Caco-2 (cell line): ENCODE measurements around the gene GDPD1. TPM values are rescaled to one million over a fixed set of nuclear protein-coding genes. Genes with fewer than 3 reads are reported as not detected.
A peak's percentile ranks its signal among the peaks of the same experiment; 100 is the strongest.

ENCODE experiments used
- BruUV-seq: library from RNA; stranded (reverse); fragments of 400-500 nt; replicated peaks from 2 replicates; lab custom pipeline; 2021; lab: Mats Ljungman, UMichigan
- CTCF ChIA-PET: fragments of 300-600 bp; sonication (Branson Sonifier 250); formaldehyde crosslinking; loops from one replicate; lab custom pipeline; 2022; ENCODE audit warnings: antibody characterized with exemption; lab: Charles Lee
- POLR2A ChIA-PET: fragments of 300-600 bp; sonication (Branson Sonifier 250); formaldehyde crosslinking; loops from one replicate; lab custom pipeline; 2022; ENCODE audit warnings: antibody characterized with exemption; lab: Charles Lee
- DNase-seq, 2 experiments: peaks; one replicate each; pipeline versions ENCODE4 v3.0.0 to v3.0.0-alpha.2; 2020 to 2022
- H3K27me3 ChIP-seq: replicated peaks from 2 replicates; pipeline ENCODE4 v1.6.0; 2011; ENCODE audit warnings: low read length; ENCODE audit not compliant: control insufficient read depth, insufficient read depth
- H3K36me3 ChIP-seq: 2 replicates; pipeline ENCODE4 v1.5.1; 2011; ENCODE audit warnings: low read length; ENCODE audit not compliant: control insufficient read depth, insufficient read depth
- H3K4me1 ChIP-seq: fragments of 250-450 bp; sonication (Bioruptor Pico); 2 replicates; pipeline ENCODE4 v1.5.1; 2020; ENCODE audit warnings: mild to moderate bottlenecking
- H3K4me3 ChIP-seq: 2 replicates; pipeline ENCODE4 v1.5.1; 2011; ENCODE audit warnings: low read depth, mild to moderate bottlenecking, control low read depth, low read length
- H3K9me3 ChIP-seq: fragments of 250-450 bp; sonication (Bioruptor Pico); 2 replicates; pipeline ENCODE4 v1.5.1; 2020; ENCODE audit warnings: mild to moderate bottlenecking, moderate library complexity
- H3K27ac Mint-ChIP-seq: one replicate; pipeline ENCODE4 v1.8.0; 2022; ENCODE audit warnings: mixed read lengths; ENCODE audit not compliant: unreplicated experiment
- H3K27me3 Mint-ChIP-seq: one replicate; pipeline ENCODE4 v1.8.0; 2022; ENCODE audit warnings: mixed read lengths; ENCODE audit not compliant: insufficient read depth, unreplicated experiment
- H3K36me3 Mint-ChIP-seq: one replicate; pipeline ENCODE4 v1.8.0; 2022; ENCODE audit warnings: mild to moderate bottlenecking, mixed read lengths; ENCODE audit not compliant: insufficient read depth, unreplicated experiment
- H3K4me1 Mint-ChIP-seq: one replicate; pipeline ENCODE4 v1.8.0; 2022; ENCODE audit warnings: low read depth, mixed read lengths; ENCODE audit not compliant: unreplicated experiment
- H3K4me3 Mint-ChIP-seq: one replicate; pipeline ENCODE4 v1.8.0; 2022; ENCODE audit warnings: mild to moderate bottlenecking, moderate library complexity, mixed read lengths; ENCODE audit not compliant: unreplicated experiment
- H3K9me3 Mint-ChIP-seq: one replicate; pipeline ENCODE4 v1.8.0; 2022; ENCODE audit warnings: mixed read lengths; ENCODE audit not compliant: unreplicated experiment
- CTCF ChIP-seq, 2 experiments: fragments of 200-600 bp in 1 of 2; IDR thresholded peaks; 1 replicate in 1 of 2; 2 replicates in 1 of 2; pipeline versions ENCODE4 v1.5.1 to v1.8.0; 2011 to 2022; ENCODE audit warnings: antibody characterized with exemption in 1 of 2, control low read depth in 1 of 2, inconsistent platforms in 1 of 2, low read depth in 1 of 2, low read length in 1 of 2, mild to moderate bottlenecking in 1 of 2, moderate library complexity in 1 of 2; ENCODE audit not compliant: insufficient read depth in 1 of 2, severe bottlenecking in 1 of 2, unreplicated experiment in 1 of 2
- intact Hi-C: fragments of 100-400 bp; cut with micrococcal nuclease; formaldehyde crosslinking; loops from one replicate; pipeline ENCODE4 v1.10.0; 2022; ENCODE audit not compliant: unreplicated experiment
- total RNA-seq: library from RNA; stranded (reverse); gene quantifications from 2 replicates; pipeline ENCODE4 v1.2.3, GENCODE V29; 2022

Gene GDPD1
- total RNA-seq, 1 experiment from 2014 or later = 1.2 TPM

DNA sequence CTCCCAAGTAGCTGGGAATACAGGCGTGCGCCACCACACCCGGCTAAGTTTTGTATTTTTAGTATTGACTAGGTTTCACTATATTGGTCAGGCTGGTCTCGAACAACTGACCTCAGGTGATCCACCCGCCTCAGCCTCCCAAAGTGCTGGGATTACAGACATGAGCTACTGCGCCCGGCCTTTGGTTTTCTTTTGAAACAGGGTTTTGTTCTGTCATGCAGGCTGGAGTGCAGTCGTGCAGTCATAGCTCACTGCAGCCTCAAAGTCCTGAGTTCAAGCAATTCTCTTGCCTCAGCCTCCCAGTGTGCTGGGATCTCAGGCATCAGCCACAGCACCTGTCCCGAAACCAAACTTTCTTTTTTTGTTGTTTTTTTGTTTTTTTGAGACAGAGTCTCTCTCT is 39.7 kb upstream of the GDPD1 start:
- intact Hi-C loops = no loop called here
- CTCF ChIA-PET = no interaction called here
- no peaks in the 10 kb centered on the region for H3K27me3 Mint-ChIP-seq
- Histone ChIP-seq H3K4me3 (no peak overlapping the region), H3K4me1 (no peaks in the 10 kb centered on the region), H3K9me3 (no peaks in the 10 kb centered on the region), H3K27me3 (no peaks in the 10 kb centered on the region), H3K36me3 (no peaks in the 10 kb centered on the region; the same call in 1 of the 2 replicates)
- no peak for TF ChIP-seq CTCF (IDR thresholded peaks at IDR 0.05; ENCODE audit: insufficient read depth in 1 of 2, low read depth in 1 of 2, low read length in 1 of 2, severe bottlenecking in 1 of 2, unreplicated experiment in 1 of 2)
- H3K4me3 Mint-ChIP-seq = no peak overlapping the region
- peaks cover 34% of the 10 kb centered on the region for H3K36me3 Mint-ChIP-seq
- no peaks in the 10 kb centered on the region for H3K9me3 Mint-ChIP-seq
- POLR2A ChIA-PET = no interaction called here
- DNase-seq = no peak
- no peak overlapping the region for H3K27ac Mint-ChIP-seq
- BruUV-seq = no TSS peak
- no peaks in the 10 kb centered on the region for H3K4me1 Mint-ChIP-seq

- Mint-ChIP-seq H3K9me3 (no peaks in the 10 kb centered on the region), H3K4me1 (no peaks in the 10 kb centered on the region), H3K4me3 (no peak overlapping the region), H3K27me3 (no peaks in the 10 kb centered on the region), H3K27ac (peak overlapping the region; percentile 1), H3K36me3 (peaks cover 43% of the 10 kb centered on the region)
- intact Hi-C loops = no loop called here
- Histone ChIP-seq H3K27me3 (no peaks in the 10 kb centered on the region), H3K4me3 (no peak overlapping the region), H3K4me1 (no peaks in the 10 kb centered on the region), H3K36me3 (no peaks in the 10 kb centered on the region; the same call in 1 of the 2 replicates), H3K9me3 (no peaks in the 10 kb centered on the region)
- CTCF ChIA-PET = interaction anchor here (0.6 kb wide), 1 partner anchor 337 kb away, joined by 5 read pairs; no protein-coding TSS in a partner anchor
- POLR2A ChIA-PET = no interaction called here
- DNase-seq = no peak
- no peak for TF ChIP-seq CTCF (IDR thresholded peaks at IDR 0.05; ENCODE audit: insufficient read depth in 1 of 2, low read depth in 1 of 2, low read length in 1 of 2, severe bottlenecking in 1 of 2, unreplicated experiment in 1 of 2)
- no TSS peak for BruUV-seq
These were observed 38.8 kb upstream of the GDPD1 start for GRCh38 chr17:59181481-59181880.

DNA sequence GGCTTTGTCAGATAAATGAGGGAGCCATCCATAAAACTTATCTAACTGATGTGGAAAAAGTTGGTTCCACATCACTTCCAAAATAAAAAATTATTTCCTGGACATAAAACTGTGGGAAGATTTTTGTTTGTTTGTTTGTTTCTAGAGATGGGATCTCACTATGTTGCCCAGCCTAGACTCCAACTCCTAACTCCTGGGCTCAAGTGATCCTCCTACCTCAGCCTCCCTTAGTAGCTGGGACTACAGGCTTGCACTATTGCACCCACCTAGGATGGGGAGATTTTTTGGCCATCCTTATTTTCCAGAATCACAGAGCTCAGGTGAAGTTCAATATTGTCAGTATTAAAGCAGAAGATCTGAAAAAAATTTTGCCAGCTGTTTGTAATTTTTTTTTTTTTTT is 34.3 kb upstream of the GDPD1 start:
- Mint-ChIP-seq H3K27me3 (no peaks in the 10 kb centered on the region), H3K9me3 (no peaks in the 10 kb centered on the region), H3K36me3 (peaks cover 64% of the 10 kb centered on the region), H3K4me1 (no peaks in the 10 kb centered on the region), H3K27ac (no peak overlapping the region), H3K4me3 (no peak overlapping the region)
- POLR2A ChIA-PET = no interaction called here
- Histone ChIP-seq H3K4me1 (no peaks in the 10 kb centered on the region), H3K36me3 (peaks cover 1% of the 10 kb centered on the region), H3K4me3 (no peak overlapping the region), H3K27me3 (no peaks in the 10 kb centered on the region), H3K9me3 (no peaks in the 10 kb centered on the region)
- CTCF ChIA-PET = no interaction called here
- BruUV-seq = no TSS peak
- intact Hi-C loops = no loop called here
- no peak for DNase-seq
- TF ChIP-seq CTCF (IDR thresholded peaks at IDR 0.05; ENCODE audit: insufficient read depth in 1 of 2, low read depth in 1 of 2, low read length in 1 of 2, severe bottlenecking in 1 of 2, unreplicated experiment in 1 of 2) = no peak
